Fibroblast of pulmonary artery (primary cell): ENCODE results near the gene FHL1.
A peak's percentile ranks its signal among the peaks of the same experiment; 100 is the strongest.
"Not testable (repeated sequence)": the region's sequence is repeated elsewhere in the genome, so short reads cannot be mapped to it uniquely, and the experiment has no call there.

ENCODE experiments used
- DNase-seq: peaks from one replicate; pipeline ENCODE4 v3.0.0-alpha.2; 2010; ENCODE audit warnings: low read depth
- H3K4me3 ChIP-seq: replicated peaks from 2 replicates; pipeline ENCODE4 v1.5.1; 2011; ENCODE audit warnings: low read depth, mild to moderate bottlenecking, control low read depth, low read length, moderate library complexity
- TF ChIP-seq, protein P1 (sequence below): IDR thresholded peaks from 2 replicates; pipeline ENCODE4 v1.5.1; 2011; ENCODE audit warnings: mild to moderate bottlenecking, control low read depth, low read length, inconsistent platforms; ENCODE audit errors: missing control alignments

The FHL1 gene

DNA sequence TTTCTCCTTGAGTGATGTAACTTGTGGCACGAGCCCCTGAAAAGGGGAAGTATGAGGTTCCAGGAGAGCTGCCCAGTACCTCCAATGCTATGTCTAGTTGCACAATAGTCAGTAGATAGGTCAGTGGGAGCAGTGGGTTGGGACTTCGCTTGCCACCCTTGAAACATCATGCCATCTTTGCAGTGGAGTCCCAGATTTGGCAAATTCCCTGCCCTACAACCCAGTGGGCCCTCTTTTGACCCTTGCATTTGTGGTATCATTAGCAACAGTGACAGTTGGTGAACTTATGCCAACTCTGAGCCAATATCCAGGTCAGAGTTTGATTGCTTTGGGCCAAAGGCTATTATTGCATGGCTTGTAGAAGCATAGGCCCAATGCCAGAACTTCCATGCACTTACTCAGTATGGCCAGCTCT lies 12.3 kb downstream of the FHL1 start:
- TF ChIP-seq, protein P1, sequence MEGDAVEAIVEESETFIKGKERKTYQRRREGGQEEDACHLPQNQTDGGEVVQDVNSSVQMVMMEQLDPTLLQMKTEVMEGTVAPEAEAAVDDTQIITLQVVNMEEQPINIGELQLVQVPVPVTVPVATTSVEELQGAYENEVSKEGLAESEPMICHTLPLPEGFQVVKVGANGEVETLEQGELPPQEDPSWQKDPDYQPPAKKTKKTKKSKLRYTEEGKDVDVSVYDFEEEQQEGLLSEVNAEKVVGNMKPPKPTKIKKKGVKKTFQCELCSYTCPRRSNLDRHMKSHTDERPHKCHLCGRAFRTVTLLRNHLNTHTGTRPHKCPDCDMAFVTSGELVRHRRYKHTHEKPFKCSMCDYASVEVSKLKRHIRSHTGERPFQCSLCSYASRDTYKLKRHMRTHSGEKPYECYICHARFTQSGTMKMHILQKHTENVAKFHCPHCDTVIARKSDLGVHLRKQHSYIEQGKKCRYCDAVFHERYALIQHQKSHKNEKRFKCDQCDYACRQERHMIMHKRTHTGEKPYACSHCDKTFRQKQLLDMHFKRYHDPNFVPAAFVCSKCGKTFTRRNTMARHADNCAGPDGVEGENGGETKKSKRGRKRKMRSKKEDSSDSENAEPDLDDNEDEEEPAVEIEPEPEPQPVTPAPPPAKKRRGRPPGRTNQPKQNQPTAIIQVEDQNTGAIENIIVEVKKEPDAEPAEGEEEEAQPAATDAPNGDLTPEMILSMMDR = no peak
- H3K4me3 ChIP-seq = no peak overlapping the region
- no peak for DNase-seq

DNA sequence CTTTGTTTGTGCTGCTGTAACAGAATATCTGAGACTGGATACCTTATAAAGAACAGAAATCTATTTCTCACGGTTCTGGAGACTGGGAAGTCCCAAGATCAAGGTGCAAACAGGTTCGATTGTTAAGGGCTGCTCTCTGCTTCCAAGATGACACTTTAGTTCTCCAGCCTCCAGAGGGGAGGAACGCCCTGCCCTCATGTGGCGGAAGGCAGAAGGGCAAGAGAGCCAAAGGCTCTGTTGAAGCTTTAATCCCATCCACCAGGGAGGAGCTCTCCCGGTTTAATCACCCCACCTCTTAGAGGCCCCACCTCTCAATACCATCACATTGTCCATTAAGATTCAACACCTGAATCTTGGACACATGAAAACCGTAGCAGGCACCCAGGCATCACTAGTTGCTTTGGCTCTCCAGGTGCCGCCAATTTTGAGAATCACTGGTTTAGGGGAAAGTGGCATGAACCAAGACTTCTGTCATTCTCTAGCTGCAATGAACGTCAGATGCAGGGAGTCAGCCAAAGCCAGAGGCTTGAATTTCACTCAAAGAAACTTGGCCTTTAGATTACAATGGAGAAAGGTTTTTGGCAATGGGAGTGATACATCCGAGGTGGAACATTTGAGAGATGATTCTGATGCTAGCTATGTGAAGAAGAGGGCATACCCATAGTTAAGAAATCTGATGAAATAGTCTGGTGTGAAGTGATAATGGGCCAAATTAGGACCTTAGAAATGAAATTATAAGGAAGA lies 15.7 kb downstream of the FHL1 start:
- H3K4me3 ChIP-seq = no peak overlapping the region
- peak; percentile 64 for DNase-seq
- TF ChIP-seq, protein P1 = peak; percentile 77

DNA sequence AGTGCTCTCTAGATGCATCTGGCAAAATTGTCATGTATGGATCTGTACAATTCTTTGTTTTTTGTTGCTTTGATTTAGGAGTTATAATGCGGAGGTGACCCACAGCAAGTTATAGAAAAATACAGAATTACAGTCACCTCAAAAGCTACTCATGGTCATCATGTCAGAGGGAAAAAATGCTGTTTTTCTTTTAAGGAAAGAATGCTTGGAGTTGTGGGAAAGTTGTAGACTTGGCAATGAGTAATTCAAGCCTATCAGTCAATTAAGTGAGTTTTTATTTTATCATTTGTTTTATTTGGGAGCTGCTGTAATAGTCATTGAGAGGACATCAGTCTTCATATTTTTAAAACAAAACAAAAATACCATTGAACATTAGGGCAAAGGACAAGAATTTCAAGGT lies 16.4 kb downstream of the FHL1 start:
- TF ChIP-seq, protein P1 = no peak
- no peak for DNase-seq
- no peak overlapping the region for H3K4me3 ChIP-seq

DNA sequence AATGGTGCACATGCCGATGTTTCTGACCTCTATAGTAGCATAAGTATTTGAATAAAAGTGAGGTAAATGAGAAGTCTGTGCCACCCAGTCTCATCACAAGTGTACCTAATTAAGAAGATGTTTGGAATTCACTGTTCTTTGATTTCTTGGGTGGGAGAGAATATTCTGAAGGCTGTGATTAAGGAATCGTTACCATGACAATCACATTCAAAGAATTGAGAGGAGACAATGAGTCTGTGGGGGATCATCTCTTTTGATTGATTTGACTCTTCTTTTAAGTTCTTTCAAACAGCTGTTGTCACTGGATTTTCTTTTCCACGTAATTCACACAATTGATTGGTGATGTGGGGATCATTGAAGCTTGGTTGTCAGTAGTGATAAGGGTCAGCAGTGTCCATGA lies 18.1 kb downstream of the FHL1 start:
- no peak for DNase-seq
- no peak overlapping the region for H3K4me3 ChIP-seq
- TF ChIP-seq, protein P1 = no peak

DNA sequence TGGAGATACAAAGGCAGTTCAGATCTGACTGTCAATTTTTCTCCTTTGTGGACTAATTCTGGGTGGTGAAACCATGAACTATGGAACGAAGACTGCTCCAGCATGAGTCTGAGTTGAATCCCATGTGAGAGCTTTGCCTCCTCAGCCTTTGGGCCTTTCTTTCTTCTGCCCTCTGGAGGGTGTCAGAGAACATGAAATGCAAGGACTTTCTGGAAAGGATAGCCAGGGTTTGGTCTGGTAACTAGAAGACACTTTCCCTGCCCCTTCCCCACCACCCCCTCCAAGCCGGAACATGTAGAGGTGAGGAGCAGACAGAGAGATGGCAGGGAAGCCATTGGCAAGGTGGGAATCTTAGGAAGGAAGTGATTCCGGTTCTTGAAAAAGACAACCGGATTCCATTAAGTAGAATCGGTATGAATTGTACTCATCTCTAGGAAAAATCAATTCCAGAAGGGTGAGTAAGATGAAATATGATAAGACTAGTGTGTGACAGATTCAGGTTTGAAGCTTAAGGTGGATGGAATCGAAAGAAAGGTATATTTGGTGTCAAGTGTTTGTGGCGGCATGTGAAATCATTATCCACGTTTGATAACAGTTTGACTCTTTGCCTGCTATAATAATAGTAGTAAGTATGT lies 19.0 kb downstream of the FHL1 start:
- TF ChIP-seq, protein P1 = peak; percentile 47
- H3K4me3 ChIP-seq = no peak overlapping the region
- peak; percentile 58 for DNase-seq

DNA sequence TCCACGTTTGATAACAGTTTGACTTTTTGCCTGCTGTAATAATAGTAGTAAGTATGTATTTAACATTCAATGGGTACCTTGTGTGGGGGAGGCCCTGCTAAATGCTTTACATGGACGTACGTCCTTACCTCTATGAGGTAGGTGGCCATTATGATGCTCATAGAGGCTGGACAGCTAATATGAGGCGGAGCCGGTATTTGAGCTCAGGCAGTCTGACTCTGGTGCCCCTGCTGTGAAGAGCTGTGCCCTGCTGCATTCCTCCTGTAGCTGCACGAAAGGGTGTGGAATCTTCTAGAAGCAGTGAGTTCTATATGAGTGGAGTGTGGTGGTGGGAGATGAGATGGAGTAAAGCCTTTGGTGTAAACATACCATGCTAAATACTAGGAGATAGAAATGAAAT lies 20.7 kb downstream of the FHL1 start:
- DNase-seq, H3K4me3 ChIP-seq: not testable (repeated sequence)

DNA sequence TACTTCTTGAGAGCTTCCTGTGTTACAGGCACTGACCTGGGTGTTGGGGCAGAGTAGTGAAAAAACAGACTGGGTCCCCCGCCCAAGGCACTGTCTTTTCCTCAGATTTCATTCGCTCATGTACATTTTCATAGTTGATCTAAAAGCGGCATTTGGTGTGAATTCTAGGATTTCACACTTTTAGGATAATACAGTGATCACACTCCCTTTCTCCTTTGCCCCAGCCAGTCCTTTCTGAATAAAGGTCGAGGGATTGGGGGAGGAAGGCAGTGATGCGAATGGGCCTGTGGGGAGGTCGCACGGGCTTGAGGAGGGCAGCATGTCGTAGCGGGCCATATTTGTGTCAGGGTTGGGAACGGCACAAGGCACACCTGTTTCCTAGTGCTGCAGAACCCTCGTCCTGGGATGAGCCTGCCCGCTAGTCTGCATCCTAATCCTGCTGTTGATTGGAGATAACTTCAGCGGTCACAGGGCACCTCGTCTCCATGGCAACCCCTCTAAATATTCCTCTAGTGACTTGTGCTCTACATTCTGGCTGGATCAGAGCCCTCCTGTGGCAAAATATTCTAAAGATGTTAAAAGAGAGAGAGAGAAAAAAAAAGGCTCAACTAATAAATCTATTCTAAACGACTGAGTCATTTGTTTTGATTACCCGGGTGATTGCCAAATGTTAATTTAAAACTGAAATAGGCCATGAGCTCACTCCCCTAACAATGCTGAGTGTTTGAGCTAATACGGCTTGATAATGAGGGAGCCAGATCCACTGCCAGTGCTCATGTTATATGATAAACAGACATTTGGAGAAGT lies 21.8 kb downstream of the FHL1 start:
- TF ChIP-seq, protein P1 = no peak
- peak; percentile 83 for DNase-seq
- H3K4me3 ChIP-seq = no peak overlapping the region
